Stimulated activated CD8-positive, alpha-beta memory T cell treated with anti-CD3 and anti-CD28 coated beads, Interleukin-2, amount 100 ng/mL, for 48 hours (primary cell): Measurements from ENCODE around the gene PSMC3.

Experiments used
- DNase-seq, 2 donors: peaks; one replicate each; pipeline ENCODE4 v3.0.0-alpha.2; 2020; ENCODE audit warnings: low read depth in 2 of 2

Gene PSMC3

DNA sequence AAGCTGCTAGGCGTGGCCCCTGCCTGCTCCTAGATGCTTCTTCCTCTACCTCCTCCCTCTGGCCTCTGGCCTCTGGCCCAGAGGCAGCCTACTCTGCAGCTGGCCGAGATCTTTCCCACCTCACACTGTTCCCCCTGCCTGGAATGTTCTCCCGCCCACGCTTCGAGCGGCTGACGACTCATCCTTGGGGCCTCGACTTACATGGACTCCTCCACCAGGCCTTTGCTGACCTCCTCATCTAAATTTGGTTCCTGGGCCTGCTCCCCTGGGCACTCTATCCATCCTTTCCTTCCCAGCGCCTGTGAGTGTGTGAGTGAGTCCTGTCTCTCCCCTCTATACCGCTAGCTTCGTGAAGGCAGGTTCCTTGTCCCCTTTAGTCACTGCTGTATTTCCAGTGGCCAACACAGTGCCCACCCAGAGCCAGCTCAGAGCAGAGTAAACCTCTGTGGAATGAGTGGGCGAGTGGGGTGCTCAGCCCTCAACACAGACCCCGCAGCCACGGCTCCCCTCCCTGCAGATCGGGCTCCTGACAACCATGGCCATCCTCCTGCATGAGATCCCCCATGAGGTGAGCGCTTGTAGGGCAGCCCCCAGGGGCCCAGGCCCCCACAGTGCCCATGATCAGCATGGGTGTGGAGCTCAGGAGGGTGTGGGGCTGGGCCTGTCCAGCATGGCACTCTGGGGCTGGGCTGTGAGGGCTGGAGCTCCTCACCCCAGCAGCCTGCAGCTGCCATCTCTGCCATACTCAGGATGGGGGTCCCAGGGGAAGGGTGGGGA lies 12.1 kb downstream of the PSMC3 start:
- no peak for DNase-seq

DNA sequence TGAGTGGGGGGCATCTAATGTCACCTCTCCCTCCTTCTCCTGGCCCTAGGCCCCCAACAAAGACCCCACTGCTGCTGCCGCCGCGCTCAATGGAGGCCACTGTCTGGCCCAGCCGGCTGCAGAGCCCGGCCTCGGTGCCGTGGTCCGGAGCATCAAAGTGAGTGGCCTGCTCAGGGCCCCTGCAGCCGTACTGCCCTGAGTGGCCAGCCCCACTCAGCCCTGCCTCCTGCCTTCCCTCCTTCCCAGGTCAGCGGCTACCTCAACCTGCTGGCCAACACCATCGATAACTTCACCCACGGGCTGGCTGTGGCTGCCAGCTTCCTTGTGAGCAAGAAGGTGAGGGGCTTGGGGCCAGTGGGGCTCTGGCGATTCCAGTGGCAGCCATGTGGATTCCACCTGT lies 12.9 kb downstream of the PSMC3 start:
- DNase-seq, result no peak

DNA sequence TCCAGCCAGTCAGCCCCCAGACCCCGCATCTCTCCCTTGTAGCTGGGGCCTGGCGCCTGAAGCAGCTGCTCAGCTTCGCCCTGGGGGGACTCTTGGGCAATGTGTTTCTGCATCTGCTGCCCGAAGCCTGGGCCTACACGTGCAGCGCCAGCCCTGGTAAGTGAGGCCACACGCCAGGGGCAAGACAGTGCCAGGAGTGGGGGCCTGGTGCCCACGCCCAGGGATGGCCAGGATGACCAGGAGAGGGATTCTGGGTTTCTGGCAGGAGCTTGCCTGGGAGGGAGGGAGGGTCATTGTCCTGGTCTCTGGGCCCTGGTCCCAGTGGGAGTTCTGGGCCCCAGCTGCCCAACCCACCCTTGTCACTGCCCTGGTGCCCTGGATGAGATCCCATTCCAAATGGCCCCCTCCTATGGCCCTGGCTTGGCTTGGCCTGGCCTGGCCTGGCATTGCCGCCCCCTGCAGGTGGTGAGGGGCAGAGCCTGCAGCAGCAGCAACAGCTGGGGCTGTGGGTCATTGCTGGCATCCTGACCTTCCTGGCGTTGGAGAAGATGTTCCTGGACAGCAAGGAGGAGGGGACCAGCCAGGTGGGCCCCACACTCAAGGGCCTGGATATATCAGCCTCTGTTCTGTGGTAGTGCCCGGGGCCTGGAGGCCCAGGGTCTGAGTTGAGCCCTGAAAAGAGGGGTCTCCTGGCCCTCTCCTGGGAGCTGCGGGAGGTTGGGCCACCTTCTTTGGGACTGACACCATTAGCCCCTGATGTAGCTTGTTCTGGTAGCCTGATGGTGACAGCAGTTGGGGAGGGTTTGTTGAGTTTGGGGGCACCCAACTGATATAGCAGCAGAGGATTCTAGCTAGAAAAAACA lies 14.1 kb downstream of the PSMC3 start:
- peak; percentile 35 to 53 for DNase-seq

DNA sequence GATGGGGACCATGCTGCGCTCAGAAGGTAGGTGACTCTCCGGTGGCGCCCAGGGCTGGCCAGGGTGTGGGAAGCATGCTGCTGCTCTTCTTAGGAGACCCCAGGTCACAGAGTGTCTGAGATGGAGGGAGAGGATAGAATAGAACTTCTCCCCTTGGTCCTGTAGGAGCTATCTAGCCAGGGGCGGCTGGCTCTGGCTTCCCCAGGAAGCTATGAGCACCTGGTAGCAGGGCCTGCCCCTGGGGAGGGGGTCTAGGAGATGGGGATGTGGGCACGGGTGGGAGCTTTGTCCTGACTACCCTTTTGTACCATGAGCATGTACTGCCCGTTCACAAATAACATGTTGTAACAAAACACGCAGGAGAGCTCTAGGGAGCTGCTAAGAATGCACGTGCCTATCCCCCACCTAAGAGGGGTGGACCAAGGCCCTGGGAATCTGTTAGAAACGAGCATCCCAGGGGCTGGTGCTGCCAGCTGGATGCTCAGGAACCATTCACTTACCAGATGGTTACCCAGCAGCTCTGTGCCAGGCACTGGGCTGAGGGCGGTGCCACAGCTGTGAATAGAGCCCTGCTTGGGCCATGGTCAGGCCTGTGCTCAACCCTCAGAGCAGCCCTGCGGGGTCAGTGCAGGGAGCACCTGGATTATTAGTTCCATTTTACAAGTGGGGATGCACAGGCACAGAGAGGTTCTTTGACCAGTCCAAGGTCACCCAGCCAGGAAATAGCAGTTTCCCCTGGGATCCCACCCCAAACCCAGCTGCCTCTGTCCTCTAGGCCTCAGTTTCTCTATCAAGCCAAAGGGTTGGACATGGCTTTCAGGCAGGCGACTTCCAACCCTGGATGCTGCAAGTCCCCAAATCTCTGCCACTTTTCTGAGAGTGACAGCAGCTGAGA lies 15.6 kb downstream of the PSMC3 start:
- DNase-seq, result no peak

DNA sequence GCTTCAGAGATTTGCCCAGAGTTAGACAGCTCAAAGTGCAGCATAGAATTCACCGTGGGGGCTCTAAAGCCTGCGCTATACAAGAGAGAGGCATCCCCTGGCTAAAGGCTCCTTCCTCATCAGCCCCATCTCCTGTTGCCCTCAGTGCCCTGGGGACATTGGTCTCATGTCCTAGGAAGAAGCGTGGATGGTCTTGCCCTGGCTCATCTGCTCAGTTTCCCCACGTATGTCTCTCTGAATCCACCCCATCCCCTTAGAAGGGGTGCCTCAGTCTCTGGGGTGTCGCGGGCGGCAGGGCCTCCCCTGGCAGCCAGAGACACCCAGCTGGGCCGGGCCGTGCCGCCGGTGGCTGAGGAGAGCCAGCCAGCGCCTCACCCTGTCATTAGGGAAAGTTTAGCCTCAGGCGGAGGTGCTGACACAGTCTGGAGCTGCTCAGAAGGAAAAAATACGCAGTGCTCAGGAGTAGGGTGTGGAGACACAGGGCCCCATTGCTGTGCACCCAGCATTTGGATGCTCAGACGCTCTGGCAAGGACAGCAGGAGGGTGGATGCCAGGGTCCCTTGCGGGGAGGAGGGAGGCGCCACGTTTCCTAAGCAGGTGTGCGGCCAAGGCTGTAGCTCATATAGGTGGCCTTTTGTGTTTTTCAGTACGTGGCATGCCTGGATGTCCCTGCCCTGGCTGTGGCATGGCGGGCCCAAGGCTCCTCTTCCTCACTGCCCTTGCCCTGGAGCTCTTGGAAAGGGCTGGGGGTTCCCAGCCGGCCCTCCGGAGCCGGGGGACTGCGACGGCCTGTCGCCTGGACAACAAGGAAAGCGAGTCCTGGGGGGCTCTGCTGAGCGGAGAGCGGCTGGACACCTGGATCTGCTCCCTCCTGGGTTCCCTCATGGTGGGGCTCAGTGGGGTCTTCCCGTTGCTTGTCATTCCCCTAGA lies 16.5 kb downstream of the PSMC3 start:
- no peak for DNase-seq

DNA sequence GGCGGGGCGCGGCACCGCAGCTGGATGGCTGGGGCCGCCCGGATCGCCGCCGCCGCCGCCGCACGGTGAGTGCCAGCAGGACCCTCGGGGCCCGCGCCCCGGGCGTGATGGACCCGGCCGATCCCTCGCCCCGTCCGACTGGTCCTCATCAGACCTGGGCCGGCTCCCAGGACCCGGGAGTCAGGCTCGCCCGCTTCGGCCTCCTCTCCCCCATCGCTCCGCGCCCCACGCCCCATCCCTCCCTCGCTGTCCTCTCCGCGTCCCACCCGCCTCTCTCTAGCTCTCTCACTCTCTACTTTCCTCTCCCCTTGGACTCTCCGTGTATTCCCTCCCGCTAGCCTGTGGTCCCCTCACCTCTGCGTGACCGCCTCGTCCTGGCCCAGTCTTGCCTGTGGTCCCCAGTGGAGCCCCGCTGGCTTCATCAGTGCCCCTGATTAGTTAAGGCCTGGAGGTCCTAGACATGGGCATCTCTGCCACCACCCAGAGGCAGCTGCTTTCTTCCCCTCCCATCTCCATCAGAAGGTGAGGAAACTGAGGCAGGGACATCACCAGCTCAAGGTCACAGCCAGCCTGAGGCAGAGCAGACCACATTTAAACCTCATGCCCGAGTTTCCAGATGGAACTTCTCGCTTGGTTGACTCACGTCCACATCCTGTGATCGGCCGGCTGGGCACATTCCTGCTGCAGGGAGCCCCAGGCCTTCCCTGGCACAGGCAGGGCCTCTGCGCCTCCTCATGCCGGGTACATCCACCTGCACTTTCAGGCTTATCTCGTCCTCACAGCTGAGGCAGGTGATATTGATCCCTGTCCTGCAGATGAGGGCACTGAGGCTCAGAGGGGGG lies 17.4 kb downstream of the PSMC3 start:
- no peak for DNase-seq

DNA sequence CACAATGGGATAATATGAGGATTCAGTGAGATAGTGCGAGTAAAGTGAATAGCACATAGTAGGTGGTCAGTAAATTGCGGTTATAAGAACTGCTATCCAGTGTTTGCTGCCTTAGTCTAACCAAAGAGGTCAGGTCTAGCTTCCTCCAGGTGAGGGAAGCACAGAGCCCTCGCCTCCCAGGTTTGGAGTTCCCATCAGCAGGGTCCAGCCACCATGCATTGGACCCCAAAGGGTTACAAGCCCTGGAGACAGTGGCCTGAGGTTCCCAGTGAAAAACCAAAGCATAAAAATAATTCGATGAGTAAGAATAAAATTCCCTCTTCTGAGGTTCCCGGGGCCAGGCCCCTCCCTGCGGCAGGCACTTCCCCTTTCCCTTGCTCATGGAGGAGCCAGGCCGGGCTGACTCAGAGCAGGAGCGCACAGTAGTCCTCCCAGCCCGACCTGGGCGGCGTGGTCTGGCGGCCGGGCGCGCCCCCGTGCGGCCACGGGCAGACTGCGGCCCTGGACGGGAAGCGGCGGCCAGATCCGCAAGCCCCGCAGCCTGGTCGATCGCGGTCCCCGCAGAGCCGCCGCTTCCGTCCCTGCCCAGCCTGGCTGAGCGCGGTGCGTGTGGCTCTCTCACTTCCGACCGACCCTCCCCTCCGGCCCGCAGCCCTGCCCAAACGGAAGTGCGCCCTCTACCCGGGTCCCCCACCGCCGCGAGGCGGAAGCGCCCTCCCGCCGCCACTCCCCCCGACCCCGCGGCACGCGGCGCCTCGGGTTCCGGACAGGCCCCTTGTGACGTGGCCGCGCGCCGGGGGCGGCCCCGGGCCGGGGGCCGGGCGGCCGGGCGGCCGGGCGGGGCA lies 18.3 kb downstream of the PSMC3 start, which contains the start of gene SLC39A13:
Gene SLC39A13 (plus strand): TSS at position 845 of the 845 bp plus-strand sequence. CDS start 1,505 bp downstream, outside the sequence.
- peak; percentile 87 to 90 for DNase-seq

DNA sequence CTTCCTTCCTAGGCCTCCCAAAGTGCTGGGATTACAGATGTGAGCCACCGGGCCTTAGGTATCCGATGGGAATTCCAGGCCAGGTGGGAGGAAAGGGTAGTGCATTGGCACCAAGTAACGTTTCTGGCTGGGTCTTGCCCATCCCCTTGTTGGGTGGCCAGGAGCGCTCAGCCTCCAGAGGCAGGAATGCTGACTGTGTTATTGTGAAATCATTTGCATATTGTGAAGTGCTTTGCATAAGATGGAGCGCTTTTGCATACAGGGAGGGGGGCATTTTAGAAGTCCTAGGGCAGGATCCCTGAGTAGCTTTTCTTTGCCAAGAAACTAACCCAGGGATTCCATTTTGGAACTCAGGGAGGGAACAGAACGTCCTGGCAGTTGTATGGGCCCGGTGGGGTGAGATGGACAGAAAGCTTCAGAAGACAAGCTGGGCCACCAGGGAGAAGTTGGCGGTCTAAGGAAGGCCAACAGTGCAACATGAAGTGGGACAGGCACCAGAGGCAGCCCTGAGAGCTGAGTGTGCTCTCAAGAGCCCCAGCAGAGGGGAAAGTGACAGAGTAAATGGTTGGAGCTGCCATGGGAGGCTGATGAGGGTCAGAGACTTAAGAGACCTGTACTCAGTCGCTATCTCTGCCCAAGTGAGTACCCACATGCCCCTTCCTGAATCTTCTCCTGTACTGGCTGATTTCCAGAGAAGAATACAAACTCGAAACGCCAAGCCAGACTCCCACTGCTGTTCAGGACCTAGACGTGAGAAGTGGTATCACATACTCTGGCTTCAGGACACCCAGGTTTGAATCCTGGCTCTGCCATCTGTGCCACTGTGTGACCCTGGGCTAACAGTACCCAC lies 19.1 kb downstream of the PSMC3 start:
- DNase-seq, result no peak

DNA sequence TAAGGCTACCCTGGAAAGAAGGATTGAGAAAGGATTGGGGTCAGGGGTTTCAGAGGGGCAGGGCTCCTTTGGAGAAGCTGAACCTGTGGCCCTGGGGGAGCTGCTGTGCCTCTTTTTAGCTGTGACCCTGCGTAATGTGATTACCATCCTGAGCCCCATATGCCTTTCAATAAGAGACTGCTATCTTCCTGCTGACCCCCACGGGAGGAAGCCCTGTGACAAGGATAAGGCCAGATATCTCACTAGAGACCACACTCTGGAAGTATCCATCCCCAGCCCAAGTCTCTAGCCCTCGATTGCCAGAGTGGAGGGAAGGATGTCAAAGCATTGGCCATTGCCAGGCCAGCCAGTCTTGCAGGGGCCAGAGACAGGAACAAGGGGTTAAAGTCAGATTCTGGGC lies 22.7 kb downstream of the PSMC3 start:
- DNase-seq, result no peak

DNA sequence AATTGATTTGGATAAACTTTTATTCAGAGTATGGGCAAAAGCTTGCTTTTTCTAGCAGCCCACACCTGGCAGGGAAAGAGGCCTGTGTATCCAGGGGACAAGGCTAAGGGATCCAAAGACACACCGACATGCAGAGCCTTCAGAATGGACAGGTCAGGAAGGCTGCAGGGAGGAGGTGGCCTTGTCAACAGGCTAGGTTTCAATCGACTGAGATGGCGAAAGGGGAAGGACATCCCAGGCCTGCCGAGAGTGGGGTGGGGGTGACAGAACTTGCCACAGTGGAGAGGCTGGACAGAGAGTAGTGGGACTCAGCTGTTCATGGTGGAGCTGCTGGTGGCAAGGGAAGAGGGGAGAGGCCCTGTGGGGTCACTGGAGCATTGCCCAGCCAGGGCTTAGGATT lies 23.1 kb downstream of the PSMC3 start:
- DNase-seq, result no peak

DNA sequence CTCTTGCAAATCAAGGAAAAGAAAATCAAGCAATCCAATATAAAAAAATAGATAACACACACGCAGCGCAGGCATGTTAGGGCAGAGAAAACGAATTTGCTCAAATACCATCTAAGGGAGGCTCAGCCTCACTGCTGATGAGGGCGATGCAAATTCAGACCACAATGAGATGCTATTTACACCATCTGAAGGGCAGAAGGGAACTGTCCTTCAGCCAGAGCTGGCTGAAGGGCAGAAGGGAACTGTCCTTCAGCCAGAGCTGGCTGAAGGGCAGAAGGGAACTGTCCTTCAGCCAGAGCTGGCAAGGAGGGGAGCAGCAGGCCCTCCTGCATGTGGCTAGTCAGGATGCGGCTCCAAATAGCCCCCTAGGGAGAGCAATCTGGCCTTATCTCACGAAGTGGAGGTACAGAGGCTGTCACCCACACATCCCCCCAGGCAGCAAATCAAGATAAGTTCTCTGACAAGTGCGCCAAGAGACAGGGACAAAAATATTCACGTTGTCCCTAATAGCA lies 25.4 kb downstream of the PSMC3 start:
- no peak for DNase-seq

DNA sequence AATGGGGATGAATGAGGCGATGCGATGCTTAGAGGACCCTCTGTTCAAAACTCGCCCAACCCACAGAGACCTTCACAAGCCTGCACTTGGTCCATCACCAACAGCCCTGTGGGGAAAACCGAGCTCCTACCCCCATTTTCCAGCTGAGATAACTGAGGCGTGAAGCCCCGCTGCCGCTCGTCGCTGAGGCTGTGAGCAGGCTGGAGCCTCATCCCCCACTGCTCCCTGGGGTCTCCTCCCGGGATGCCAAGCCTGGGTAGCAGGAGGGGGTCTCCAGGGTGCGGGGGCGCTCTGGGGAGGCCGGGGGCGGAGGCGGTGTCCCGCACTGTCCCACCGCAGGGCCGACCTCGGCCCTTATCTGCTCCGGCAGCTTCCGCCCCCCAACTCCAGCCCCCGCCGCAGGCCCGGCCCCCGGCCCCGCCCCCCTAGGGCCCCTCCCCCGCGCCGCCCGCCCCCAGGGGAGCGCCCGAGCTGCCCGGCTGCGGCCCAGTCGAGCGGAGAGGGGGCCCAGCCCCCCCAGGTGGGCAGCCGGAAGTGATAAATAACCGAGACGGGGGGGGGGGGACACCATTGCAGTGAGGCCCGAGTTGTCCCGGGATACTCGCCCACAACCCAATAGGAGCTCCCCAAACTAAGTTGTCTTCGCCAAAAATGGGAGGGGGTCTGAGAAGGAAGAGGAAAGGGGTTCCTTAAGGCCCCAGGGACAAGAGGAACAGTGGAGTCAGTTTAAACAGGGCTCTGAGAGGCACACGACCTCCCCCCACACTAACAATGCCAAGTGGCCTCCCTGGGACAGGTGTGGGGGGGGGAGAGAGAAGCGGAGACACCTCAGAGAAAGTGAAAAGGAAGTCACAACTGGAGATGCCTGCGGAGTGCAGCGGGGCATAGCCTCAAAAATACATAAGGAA lies 26.1 kb downstream of the PSMC3 start:
- DNase-seq, result no peak

DNA sequence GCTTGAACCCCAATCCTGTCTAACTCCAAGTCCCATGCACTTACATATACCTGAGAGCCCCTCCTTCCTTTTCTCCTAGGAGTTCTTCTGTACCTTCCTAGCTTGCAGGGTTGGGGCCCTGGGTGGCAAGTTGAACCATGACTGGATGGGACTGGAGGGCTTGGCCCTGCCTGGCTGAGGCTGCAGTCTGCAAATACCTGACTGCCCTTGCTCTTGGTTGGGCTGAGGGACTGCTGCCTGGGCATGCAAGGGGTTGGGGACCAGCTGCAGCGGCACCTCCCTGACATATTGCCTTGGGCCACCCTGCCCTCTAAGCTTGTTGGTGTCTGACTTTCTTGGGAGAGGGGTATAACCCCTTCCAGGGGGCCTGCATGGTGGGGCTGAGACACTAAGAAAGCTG lies 27.7 kb downstream of the PSMC3 start:
- no peak for DNase-seq

DNA sequence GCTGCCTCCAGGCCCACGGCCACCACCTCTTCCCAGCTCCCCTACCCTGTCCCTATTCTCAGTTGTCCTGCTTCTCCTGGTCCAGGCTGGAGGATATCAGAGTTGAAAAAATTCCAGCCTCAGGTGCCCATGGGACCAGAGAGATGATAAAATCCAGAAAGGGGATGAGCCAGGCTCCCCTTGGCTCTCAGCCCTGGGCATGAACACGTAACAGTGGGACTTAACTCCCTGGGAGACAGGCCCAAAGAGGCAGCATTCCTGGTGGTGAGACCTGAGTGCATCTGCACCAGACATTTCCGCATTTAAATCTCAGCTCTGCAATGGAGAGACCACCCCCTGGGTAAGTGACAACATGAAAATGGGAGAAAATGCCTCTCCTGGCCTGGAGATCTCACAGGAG lies 28.2 kb downstream of the PSMC3 start:
- no peak for DNase-seq

DNA sequence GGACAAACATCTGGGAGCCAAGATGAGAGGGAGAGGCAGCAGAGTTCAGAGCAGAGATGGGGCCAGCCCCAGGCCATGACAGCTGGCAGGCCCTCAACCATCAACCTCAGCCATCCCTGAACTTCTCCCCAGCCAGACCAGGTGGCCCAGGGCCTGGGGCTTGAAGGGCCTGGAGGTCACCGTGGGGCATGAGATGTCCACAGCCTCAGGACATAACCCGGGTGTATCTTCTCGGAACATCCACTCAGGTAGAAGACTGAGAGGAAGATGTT lies 30.3 kb downstream of the PSMC3 start:
- no peak for DNase-seq

DNA sequence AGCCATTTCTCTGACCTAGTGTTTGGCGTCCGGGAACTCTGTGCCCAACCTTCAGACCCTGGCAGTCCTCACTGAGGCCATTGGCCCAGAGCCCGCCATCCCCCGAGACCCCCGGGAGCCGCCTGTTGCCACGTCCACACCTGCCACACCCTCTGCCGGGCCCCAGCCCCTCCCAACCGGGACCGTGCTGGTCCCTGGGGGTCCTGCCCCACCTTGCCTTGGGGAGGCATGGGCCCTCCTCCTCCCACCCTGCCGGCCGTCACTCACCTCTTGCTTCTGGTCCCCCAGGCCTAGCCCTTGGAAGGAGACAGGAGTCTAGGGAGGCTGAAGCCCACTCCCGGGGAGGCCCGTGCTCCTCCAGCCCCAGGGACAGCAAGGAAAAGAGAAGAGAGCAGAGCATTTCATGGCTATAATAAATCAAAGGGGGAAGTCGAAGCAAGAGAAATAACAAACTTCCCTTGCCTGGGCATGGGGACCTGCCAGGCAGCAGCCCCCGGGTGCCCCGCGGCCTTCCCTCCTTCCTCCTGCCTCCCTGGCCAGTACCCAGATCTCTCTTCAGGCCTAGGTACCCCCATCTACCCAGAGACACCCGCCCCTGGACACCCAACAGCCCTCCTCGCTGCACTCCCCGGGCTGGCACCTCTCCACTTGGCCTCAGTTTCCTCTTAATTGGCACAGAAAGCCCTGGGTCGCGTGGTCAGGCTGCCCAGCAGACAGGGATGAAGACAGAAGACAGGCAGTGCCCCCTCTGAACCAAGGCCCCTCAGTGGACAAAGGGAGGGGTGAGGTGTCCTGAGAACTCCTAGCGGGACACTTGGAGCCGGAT lies 30.8 kb downstream of the PSMC3 start:
- no peak for DNase-seq
